K562 (cell line): ENCODE measurements around the gene EHMT2. TPM values are rescaled to one million over a fixed set of nuclear protein-coding genes. Genes with fewer than 3 reads are reported as not detected.

Experiments used
- CBFA2T2 ChIP-seq: fragments of 450-650 bp; conservative IDR thresholded peaks from 2 replicates; pipeline ENCODE4 v1.6.1; 2017; ENCODE audit warnings: mild to moderate bottlenecking
- CBX1 ChIP-seq: sonication (generic); IDR thresholded peaks from 2 replicates; pipeline ENCODE4 v1.6.1; 2016; ENCODE audit warnings: antibody characterized with exemption, low read depth, mild to moderate bottlenecking
- MAFK ChIP-seq: IDR thresholded peaks from 2 replicates; pipeline ENCODE4 v1.6.1; 2011; ENCODE audit warnings: low read length, improper control_type of control experiment
- NFYB ChIP-seq: IDR thresholded peaks from 2 replicates; pipeline ENCODE4 v1.6.1; 2011; ENCODE audit warnings: mild to moderate bottlenecking, moderate library complexity; ENCODE audit not compliant: insufficient read length; ENCODE audit errors: extremely low read depth
- POLR3A ChIP-seq: IDR thresholded peaks from 2 replicates; pipeline ENCODE4 v1.6.1; 2011; ENCODE audit warnings: borderline replicate concordance, mild to moderate bottlenecking, moderate library complexity; ENCODE audit not compliant: insufficient read length, insufficient read depth; ENCODE audit errors: extremely low read depth
- SMAD1 ChIP-seq: fragments of 150-350 bp; IDR thresholded peaks from 2 replicates; pipeline ENCODE4 v1.6.1; 2014; ENCODE audit warnings: low read length, low read depth; ENCODE audit not compliant: partially characterized antibody
- SMARCA5 ChIP-seq: fragments of 450-650 bp; IDR thresholded peaks from 2 replicates; pipeline ENCODE4 v1.6.1; 2016
- STAT5A ChIP-seq: IDR thresholded peaks from 2 replicates; pipeline ENCODE4 v1.6.1; 2012; ENCODE audit warnings: low read length, inconsistent platforms, borderline replicate concordance
- TCF7L2 ChIP-seq: fragments of 150-350 bp; IDR thresholded peaks from 2 replicates; pipeline ENCODE4 v1.6.1; 2016; ENCODE audit warnings: low read depth, mild to moderate bottlenecking, low read length, moderate library complexity
- TSC22D4 ChIP-seq: fragments of 450-650 bp; IDR thresholded peaks from 2 replicates; pipeline ENCODE4 v1.6.1; 2016; ENCODE audit warnings: missing genetic modification characterization, missing biosample characterization, control low read depth
- ZNF174 ChIP-seq: fragments of 250-450 bp; sonication (Bioruptor Pico); IDR thresholded peaks from 2 replicates; pipeline ENCODE4 v1.4.0; 2020; ENCODE audit warnings: mild to moderate bottlenecking
- ZNF217 ChIP-seq: sonication (generic); formaldehyde crosslinking; IDR thresholded peaks from 2 replicates; pipeline ENCODE4 v1.8.0; 2022; ENCODE audit warnings: mild to moderate bottlenecking, missing genetic modification reagents
- ZNF408 ChIP-seq: fragments of 250-450 bp; sonication (Bioruptor Pico); IDR thresholded peaks from 2 replicates; pipeline ENCODE4 v1.4.0; 2020; ENCODE audit warnings: low read depth, mild to moderate bottlenecking, moderate library complexity
- polyA plus RNA-seq, 8 experiments: library from polyadenylated mRNA; depleted of rRNA in 4 of 8; stranded (reverse) in 5 of 8; unstranded in 3 of 8; fragments of >200 nt; fragmentation: Nextera tagmentation in 2 of 8; fragmentation: Illumina TruSeq in 1 of 8; extraction: Ambion mirVana in 2 of 8; extraction: Trizol in 1 of 8; gene quantifications; 2 replicates each; pipeline versions ENCODE4 v1.2.1 to v1.2.3, GENCODE V29; 2011 to 2014; ENCODE audit warnings: inconsistent platforms in 1 of 8, missing spikeins in 1 of 8
- total RNA-seq, 7 experiments: library from RNA; depleted of rRNA in 6 of 7; stranded (reverse); fragments of >200 nt in 6 of 7; fragmentation: Illumina TruSeq in 2 of 7; extraction: Trizol in 2 of 7; gene quantifications; 2 replicates each; pipeline versions ENCODE4 v1.2.1 to v1.2.3, GENCODE V29; 2011 to 2021; ENCODE audit warnings: low replicate concordance in 1 of 7
- TF ChIP-seq, protein P1 (sequence below): fragments of 200-600 bp; sonication (generic); IDR thresholded peaks from one replicate; pipeline ENCODE4 v1.6.1; 2012; ENCODE audit warnings: mild to moderate bottlenecking, low read depth, low read length, inconsistent platforms
- TF ChIP-seq, protein P2 (sequence below): conservative IDR thresholded peaks from 2 replicates; pipeline ENCODE4 v1.6.1; 2011; ENCODE audit warnings: low read depth, mild to moderate bottlenecking, low read length; ENCODE audit not compliant: control insufficient read depth

EHMT2 gene
- total and polyA plus RNA-seq, 9 of the 15 experiments (the other 6 are each of a cell fraction or from before 2014, with no cell fraction given) = 2.1 to 63.8 (median 38.5) TPM

DNA sequence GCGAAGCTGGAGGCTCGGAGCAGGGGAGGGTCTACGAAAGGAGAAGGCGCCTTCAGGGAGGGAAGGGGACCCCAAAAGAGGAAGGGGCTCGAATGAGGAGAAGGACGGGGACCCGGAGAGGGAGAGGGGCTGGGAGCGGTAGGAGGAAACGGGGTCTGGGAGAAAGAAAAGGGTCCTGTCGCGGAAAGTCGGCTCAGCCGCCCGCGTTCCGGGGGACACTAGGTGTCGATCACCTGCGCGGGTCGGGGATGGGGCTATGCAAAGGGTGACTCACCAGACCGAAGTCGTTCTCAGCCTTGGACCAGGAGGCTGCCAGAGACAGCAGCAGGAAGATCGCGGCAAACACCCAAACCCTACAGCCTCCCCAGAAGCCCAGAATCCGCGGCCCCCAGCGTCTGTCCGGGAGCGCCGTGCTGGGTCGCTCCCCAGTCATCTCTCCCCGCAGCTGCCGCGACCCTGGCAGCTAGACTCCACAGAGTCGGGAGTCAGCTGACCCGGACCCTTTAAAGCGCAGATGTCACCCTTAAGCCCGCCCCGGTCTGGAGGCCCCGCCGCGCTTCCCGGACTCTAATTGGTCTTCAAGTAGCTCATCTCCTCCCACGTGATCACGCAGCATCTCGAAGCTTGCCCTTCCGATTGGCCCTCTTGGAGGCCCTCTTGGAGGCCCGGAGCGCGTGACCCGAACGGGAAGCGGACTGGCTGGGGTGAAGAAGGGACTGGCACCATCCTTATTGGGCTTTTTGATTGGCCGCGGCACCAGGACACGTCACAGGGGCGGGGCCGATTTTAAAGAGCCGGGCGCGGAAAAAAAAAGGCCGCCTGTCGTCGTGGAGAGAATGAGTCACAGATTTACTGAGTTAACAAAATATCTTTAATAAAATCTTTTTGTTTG is 34.9 kb downstream of the EHMT2 start, which contains the start of gene NEU1 (continued):
- TF ChIP-seq, protein P1, sequence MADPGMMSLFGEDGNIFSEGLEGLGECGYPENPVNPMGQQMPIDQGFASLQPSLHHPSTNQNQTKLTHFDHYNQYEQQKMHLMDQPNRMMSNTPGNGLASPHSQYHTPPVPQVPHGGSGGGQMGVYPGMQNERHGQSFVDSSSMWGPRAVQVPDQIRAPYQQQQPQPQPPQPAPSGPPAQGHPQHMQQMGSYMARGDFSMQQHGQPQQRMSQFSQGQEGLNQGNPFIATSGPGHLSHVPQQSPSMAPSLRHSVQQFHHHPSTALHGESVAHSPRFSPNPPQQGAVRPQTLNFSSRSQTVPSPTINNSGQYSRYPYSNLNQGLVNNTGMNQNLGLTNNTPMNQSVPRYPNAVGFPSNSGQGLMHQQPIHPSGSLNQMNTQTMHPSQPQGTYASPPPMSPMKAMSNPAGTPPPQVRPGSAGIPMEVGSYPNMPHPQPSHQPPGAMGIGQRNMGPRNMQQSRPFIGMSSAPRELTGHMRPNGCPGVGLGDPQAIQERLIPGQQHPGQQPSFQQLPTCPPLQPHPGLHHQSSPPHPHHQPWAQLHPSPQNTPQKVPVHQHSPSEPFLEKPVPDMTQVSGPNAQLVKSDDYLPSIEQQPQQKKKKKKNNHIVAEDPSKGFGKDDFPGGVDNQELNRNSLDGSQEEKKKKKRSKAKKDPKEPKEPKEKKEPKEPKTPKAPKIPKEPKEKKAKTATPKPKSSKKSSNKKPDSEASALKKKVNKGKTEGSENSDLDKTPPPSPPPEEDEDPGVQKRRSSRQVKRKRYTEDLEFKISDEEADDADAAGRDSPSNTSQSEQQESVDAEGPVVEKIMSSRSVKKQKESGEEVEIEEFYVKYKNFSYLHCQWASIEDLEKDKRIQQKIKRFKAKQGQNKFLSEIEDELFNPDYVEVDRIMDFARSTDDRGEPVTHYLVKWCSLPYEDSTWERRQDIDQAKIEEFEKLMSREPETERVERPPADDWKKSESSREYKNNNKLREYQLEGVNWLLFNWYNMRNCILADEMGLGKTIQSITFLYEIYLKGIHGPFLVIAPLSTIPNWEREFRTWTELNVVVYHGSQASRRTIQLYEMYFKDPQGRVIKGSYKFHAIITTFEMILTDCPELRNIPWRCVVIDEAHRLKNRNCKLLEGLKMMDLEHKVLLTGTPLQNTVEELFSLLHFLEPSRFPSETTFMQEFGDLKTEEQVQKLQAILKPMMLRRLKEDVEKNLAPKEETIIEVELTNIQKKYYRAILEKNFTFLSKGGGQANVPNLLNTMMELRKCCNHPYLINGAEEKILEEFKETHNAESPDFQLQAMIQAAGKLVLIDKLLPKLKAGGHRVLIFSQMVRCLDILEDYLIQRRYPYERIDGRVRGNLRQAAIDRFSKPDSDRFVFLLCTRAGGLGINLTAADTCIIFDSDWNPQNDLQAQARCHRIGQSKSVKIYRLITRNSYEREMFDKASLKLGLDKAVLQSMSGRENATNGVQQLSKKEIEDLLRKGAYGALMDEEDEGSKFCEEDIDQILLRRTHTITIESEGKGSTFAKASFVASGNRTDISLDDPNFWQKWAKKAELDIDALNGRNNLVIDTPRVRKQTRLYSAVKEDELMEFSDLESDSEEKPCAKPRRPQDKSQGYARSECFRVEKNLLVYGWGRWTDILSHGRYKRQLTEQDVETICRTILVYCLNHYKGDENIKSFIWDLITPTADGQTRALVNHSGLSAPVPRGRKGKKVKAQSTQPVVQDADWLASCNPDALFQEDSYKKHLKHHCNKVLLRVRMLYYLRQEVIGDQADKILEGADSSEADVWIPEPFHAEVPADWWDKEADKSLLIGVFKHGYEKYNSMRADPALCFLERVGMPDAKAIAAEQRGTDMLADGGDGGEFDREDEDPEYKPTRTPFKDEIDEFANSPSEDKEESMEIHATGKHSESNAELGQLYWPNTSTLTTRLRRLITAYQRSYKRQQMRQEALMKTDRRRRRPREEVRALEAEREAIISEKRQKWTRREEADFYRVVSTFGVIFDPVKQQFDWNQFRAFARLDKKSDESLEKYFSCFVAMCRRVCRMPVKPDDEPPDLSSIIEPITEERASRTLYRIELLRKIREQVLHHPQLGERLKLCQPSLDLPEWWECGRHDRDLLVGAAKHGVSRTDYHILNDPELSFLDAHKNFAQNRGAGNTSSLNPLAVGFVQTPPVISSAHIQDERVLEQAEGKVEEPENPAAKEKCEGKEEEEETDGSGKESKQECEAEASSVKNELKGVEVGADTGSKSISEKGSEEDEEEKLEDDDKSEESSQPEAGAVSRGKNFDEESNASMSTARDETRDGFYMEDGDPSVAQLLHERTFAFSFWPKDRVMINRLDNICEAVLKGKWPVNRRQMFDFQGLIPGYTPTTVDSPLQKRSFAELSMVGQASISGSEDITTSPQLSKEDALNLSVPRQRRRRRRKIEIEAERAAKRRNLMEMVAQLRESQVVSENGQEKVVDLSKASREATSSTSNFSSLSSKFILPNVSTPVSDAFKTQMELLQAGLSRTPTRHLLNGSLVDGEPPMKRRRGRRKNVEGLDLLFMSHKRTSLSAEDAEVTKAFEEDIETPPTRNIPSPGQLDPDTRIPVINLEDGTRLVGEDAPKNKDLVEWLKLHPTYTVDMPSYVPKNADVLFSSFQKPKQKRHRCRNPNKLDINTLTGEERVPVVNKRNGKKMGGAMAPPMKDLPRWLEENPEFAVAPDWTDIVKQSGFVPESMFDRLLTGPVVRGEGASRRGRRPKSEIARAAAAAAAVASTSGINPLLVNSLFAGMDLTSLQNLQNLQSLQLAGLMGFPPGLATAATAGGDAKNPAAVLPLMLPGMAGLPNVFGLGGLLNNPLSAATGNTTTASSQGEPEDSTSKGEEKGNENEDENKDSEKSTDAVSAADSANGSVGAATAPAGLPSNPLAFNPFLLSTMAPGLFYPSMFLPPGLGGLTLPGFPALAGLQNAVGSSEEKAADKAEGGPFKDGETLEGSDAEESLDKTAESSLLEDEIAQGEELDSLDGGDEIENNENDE = no peak
- TF ChIP-seq, protein P2, sequence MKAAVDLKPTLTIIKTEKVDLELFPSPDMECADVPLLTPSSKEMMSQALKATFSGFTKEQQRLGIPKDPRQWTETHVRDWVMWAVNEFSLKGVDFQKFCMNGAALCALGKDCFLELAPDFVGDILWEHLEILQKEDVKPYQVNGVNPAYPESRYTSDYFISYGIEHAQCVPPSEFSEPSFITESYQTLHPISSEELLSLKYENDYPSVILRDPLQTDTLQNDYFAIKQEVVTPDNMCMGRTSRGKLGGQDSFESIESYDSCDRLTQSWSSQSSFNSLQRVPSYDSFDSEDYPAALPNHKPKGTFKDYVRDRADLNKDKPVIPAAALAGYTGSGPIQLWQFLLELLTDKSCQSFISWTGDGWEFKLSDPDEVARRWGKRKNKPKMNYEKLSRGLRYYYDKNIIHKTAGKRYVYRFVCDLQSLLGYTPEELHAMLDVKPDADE = peak; percentile 96
- peak; percentile 71; the same call in 1 of the 2 replicates for TF ChIP-seq SMARCA5
- TF ChIP-seq POLR3A = no peak
- no peak for TF ChIP-seq ZNF408 (CRISPR knock-in tag)
- TF ChIP-seq CBX1 = no peak; the same call in 1 of the 2 replicates
- peak; percentile 26 for TF ChIP-seq MAFK
- no peak for TF ChIP-seq ZNF217 (CRISPR knock-in tag)
- no peak for TF ChIP-seq TCF7L2
- TF ChIP-seq TSC22D4 (tag) = no peak
- peak; percentile 94 for TF ChIP-seq CBFA2T2
- no peak for TF ChIP-seq SMAD1
- no peak for TF ChIP-seq STAT5A
- TF ChIP-seq ZNF174 = peak; percentile 57; the same call in 1 of the 2 replicates
- peak; percentile 77 for TF ChIP-seq NFYB
